Chondrocyte (in vitro differentiated cells): ENCODE results near the gene STARD8. TPM values are rescaled to one million over a fixed set of nuclear protein-coding genes. Genes with fewer than 3 reads are reported as not detected.

Source experiments
- DNase-seq: peaks from one replicate; pipeline ENCODE4 v3.0.0; 2021; ENCODE audit warnings: mixed read lengths, low spot score
- H3K27ac Mint-ChIP-seq: one replicate; pipeline ENCODE4 v1.8.0; 2021; ENCODE audit warnings: mild to moderate bottlenecking, moderate library complexity, mixed read lengths; ENCODE audit not compliant: unreplicated experiment
- H3K27me3 Mint-ChIP-seq: 2 replicates; pipeline ENCODE4 v1.8.0; 2021; ENCODE audit warnings: low read depth, mixed read lengths
- H3K36me3 Mint-ChIP-seq: 2 replicates; pipeline ENCODE4 v1.8.0; 2021; ENCODE audit warnings: low read depth, mixed read lengths
- H3K4me1 Mint-ChIP-seq: 2 replicates; pipeline ENCODE4 v1.8.0; 2021; ENCODE audit warnings: low read depth, mild to moderate bottlenecking, mixed read lengths
- H3K4me3 Mint-ChIP-seq: one replicate; pipeline ENCODE4 v1.8.0; 2021; ENCODE audit warnings: mild to moderate bottlenecking, moderate library complexity, mixed read lengths; ENCODE audit not compliant: unreplicated experiment
- H3K9me3 Mint-ChIP-seq: 2 replicates; pipeline ENCODE4 v1.8.0; 2021; ENCODE audit warnings: low read depth, mixed read lengths
- total RNA-seq: library from RNA; stranded (reverse); gene quantifications from 3 replicates; pipeline ENCODE4 v1.2.1, GENCODE V29; 2021
- TF ChIP-seq, protein P1 (sequence below): fragments of 200-600 bp; sonication (generic); IDR thresholded peaks from 2 replicates; pipeline ENCODE4 v1.5.0; 2021; ENCODE audit warnings: antibody characterized with exemption, mild to moderate bottlenecking, moderate library complexity

STARD8 gene
- total RNA-seq, 1 donor from 2014 or later = 0.37 TPM

- H3K4me3 Mint-ChIP-seq = no peak overlapping the region
- peaks cover 16% of the 10 kb centered on the region for H3K9me3 Mint-ChIP-seq
- TF ChIP-seq, protein P1, sequence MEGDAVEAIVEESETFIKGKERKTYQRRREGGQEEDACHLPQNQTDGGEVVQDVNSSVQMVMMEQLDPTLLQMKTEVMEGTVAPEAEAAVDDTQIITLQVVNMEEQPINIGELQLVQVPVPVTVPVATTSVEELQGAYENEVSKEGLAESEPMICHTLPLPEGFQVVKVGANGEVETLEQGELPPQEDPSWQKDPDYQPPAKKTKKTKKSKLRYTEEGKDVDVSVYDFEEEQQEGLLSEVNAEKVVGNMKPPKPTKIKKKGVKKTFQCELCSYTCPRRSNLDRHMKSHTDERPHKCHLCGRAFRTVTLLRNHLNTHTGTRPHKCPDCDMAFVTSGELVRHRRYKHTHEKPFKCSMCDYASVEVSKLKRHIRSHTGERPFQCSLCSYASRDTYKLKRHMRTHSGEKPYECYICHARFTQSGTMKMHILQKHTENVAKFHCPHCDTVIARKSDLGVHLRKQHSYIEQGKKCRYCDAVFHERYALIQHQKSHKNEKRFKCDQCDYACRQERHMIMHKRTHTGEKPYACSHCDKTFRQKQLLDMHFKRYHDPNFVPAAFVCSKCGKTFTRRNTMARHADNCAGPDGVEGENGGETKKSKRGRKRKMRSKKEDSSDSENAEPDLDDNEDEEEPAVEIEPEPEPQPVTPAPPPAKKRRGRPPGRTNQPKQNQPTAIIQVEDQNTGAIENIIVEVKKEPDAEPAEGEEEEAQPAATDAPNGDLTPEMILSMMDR = no peak
- H3K27ac Mint-ChIP-seq = no peak overlapping the region
- no peaks in the 10 kb centered on the region for H3K36me3 Mint-ChIP-seq
- no peak for DNase-seq
- no peaks in the 10 kb centered on the region for H3K27me3 Mint-ChIP-seq
- no peaks in the 10 kb centered on the region for H3K4me1 Mint-ChIP-seq
Measured at GRCh38 chrX:68743754-68744153, 96.3 kb downstream of the STARD8 start.

GRCh38 chrX:68746988-68747387, 99.5 kb downstream of the STARD8 start:
- Mint-ChIP-seq H3K27me3 (no peaks in the 10 kb centered on the region), H3K27ac (no peak overlapping the region), H3K4me3 (no peak overlapping the region), H3K36me3 (no peaks in the 10 kb centered on the region), H3K4me1 (no peaks in the 10 kb centered on the region), H3K9me3 (peaks cover 13% of the 10 kb centered on the region)
- DNase-seq = no peak
- TF ChIP-seq, protein P1 = no peak

DNA sequence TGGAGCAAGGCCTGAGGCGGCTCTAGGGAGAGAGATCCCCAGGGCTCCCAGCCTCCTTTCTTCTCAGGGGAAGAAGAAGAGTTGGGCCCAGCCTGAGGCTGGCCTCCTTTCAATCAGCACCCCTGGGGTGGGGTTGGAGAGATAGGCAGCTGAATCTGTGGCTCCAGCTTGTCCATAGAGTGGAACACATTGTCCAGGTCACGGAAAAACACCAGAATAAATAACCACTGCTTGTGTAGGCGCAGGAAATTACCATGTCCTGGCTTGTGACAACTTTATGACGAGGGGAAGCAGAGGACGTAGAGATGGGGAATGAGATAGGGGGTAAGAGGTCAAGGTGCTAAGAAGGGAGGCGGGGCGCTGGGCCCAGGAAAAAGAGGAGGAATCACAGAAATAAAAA, 100.6 kb downstream of the STARD8 start:
- DNase-seq = no peak
- Mint-ChIP-seq H3K36me3 (no peaks in the 10 kb centered on the region), H3K4me3 (no peak overlapping the region), H3K9me3 (peaks cover 11% of the 10 kb centered on the region), H3K27me3 (no peaks in the 10 kb centered on the region), H3K27ac (no peak overlapping the region), H3K4me1 (no peaks in the 10 kb centered on the region)
- TF ChIP-seq, protein P1 = no peak

DNA sequence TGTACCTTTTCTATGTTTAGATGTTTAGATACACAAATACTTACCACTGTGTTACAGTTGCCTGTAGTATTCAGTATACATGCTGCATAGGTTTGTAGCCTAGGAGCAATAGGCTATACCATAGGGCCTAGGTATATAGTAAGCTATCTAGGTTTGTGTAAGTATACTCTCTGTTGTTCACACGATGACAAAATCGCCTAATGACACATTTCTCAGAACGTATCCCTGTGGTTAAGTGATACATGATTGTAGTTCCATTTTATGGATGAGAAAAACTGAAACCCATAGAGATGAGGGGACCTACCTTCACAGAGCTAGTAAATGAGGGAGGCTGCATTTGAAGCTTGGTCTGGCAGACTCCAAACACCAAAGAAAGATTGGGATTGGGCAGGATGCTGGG, 102.0 kb downstream of the STARD8 start:
- TF ChIP-seq, protein P1 = no peak
- peaks cover 6% of the 10 kb centered on the region for H3K9me3 Mint-ChIP-seq
- DNase-seq = no peak
- no peaks in the 10 kb centered on the region for H3K27me3 Mint-ChIP-seq
- H3K4me1 Mint-ChIP-seq = no peaks in the 10 kb centered on the region
- H3K27ac Mint-ChIP-seq = no peak overlapping the region
- no peak overlapping the region for H3K4me3 Mint-ChIP-seq
- no peaks in the 10 kb centered on the region for H3K36me3 Mint-ChIP-seq

- H3K27ac Mint-ChIP-seq = no peak overlapping the region
- DNase-seq = no peak
- H3K4me3 Mint-ChIP-seq = no peak overlapping the region
- TF ChIP-seq, protein P1 = no peak
- no peaks in the 10 kb centered on the region for H3K27me3 Mint-ChIP-seq
- H3K36me3 Mint-ChIP-seq = no peaks in the 10 kb centered on the region
- H3K9me3 Mint-ChIP-seq = peaks cover 7% of the 10 kb centered on the region
- H3K4me1 Mint-ChIP-seq = no peaks in the 10 kb centered on the region
Measured at GRCh38 chrX:68750316-68750715, 102.8 kb downstream of the STARD8 start.
